Heart left ventricle (tissue), 16 donors: Measurements from ENCODE around the gene LAMB2. TPM values are rescaled to one million over a fixed set of nuclear protein-coding genes. Genes with fewer than 3 reads are reported as not detected.
A peak's percentile ranks its signal among the peaks of the same experiment; 100 is the strongest.

Experiments
- ATAC-seq, 4 donors: fragments of 200-7000 bp; cut with Tn5 transposase; one replicate each; pipeline ENCODE4 v1.9.1; 2020 to 2022; ENCODE audit warnings: moderate library complexity in 4 of 4, mild to moderate bottlenecking in 3 of 4, moderate number of reproducible peaks in 1 of 4
- DNase-seq, 5 donors: peaks; one replicate each; pipeline ENCODE4 v3.0.0-alpha.2; 2020
- H3K27ac ChIP-seq, 12 donors: fragments of 200-600 bp; sonication (generic) in 4 of 12; one replicate each; pipeline versions ENCODE4 v1.5.0 to v1.8.0; 2016 to 2022; ENCODE audit warnings: mild to moderate bottlenecking in 2 of 12
- H3K27me3 ChIP-seq, 9 donors: fragments of 200-600 bp; sonication (generic) in 2 of 9; one replicate each; pipeline versions ENCODE4 v1.5.1 to v1.8.0; 2016 to 2022; ENCODE audit warnings: mild to moderate bottlenecking in 3 of 9
- H3K36me3 ChIP-seq, 9 donors: fragments of 200-600 bp; sonication (generic) in 2 of 9; one replicate each; pipeline versions ENCODE4 v1.5.0 to v1.8.0; 2018 to 2022; ENCODE audit warnings: mild to moderate bottlenecking in 2 of 9
- H3K4me1 ChIP-seq, 12 donors: fragments of 200-600 bp; sonication (generic) in 4 of 12; one replicate each; pipeline versions ENCODE4 v1.5.0 to v1.8.0; 2016 to 2022; ENCODE audit warnings: mild to moderate bottlenecking in 3 of 12
- H3K4me3 ChIP-seq, 12 donors: fragments of 200-600 bp; sonication (generic) in 4 of 12; one replicate each; pipeline versions ENCODE4 v1.5.0 to v1.8.0; 2017 to 2022; ENCODE audit warnings: mild to moderate bottlenecking in 9 of 12, moderate library complexity in 4 of 12
- H3K9me3 ChIP-seq, 12 donors: fragments of 200-600 bp; sonication (generic) in 4 of 12; one replicate each; pipeline versions ENCODE4 v1.5.0 to v1.8.0; 2016 to 2022; ENCODE audit warnings: mild to moderate bottlenecking in 1 of 12
- POLR2A ChIP-seq, 2 donors: fragments of 450-650 bp; IDR thresholded peaks; one replicate each; pipeline ENCODE4 v1.6.1; 2017; ENCODE audit warnings: antibody characterized with exemption in 2 of 2, mild to moderate bottlenecking in 2 of 2, moderate library complexity in 2 of 2
- WGBS, 4 donors: extraction: QIAGEN DNeasy Blood & Tissue Kit in 2 of 4; methylation state at CpG; one replicate each; pipeline versions ENCODE4 v1.1.5 to v1.1.7; 2013 to 2018; 5-methylcytosine and 5-hydroxymethylcytosine counted together
- intact Hi-C, 10 donors: fragments of 100-400 bp; cut with DNase I; formaldehyde crosslinking; loops; one replicate each; pipeline versions ENCODE4 v1.11.1 to v1.14.2; 2022
- polyA plus RNA-seq, 2 donors: library from polyadenylated mRNA; stranded (reverse); fragments of 200-250 nt; gene quantifications; one replicate each; pipeline ENCODE4 v1.2.3, GENCODE V29; 2013
- total RNA-seq, 9 donors: library from RNA; depleted of rRNA in 2 of 9; stranded (reverse); fragments of >200 nt in 2 of 9; fragmentation: NEBNext Ultra II Directional in 3 of 9; extraction: Animal tissue kit (Norgen Biotek cat#: 25700) in 3 of 9; gene quantifications; one replicate each; pipeline versions ENCODE4 v1.1.0 to v1.2.4, GENCODE V29; 2016 to 2023
- TF ChIP-seq, protein P1 (sequence below), 12 donors: fragments of 200-600 bp; sonication (generic) in 4 of 12; IDR thresholded peaks; one replicate each; pipeline versions ENCODE4 v1.5.0 to v1.8.0; 2018 to 2022; ENCODE audit warnings: antibody characterized with exemption in 12 of 12, mild to moderate bottlenecking in 5 of 12
- donor health status: ischemic (EF 13 %, LVEDD 7.1; RV severe dilation, severe dysfunction).
- donor health status: healthy with polysubstance abuse.
- donor health status: DM: no; HTN: yes; CAD: no.
- donor health status: DM: no; HTN: no; CAD: no.
- donor health status: ischemic (EF 25% LVEDD 6.9; RV normal size, moderate dysfunction).
- donor health status: ischemic (EF 25% LVEDD 5.7; RV mildly dilated, moderate dysfunction).
- donor health status: healthy.
- donor health status: DM: yes; HTN: yes; CAD: no.
- donor health status: ischemic (EF 35%, LVEDD 5.7; RV mildly dilated, moderate dysfunction).
- donor health status: nonischemic (EF 11% LVEDD 7.7; RV severe dilation, severe dysfunction).
- donor health status: DM: yes; HTN: yes; CAD: no.
- donor health status: PGD.
- donor health status: ischemic (EF 29% LVEDD 5.4; RV normal size, mild dysfunction).
- donor health status: nonischemic (EF 23%, LVEDD 6.1; RV moderate dilation, normal function).

LAMB2 gene
- total and polyA plus RNA-seq, 11 donors: 290 to 1,265 (median 769) TPM

DNA sequence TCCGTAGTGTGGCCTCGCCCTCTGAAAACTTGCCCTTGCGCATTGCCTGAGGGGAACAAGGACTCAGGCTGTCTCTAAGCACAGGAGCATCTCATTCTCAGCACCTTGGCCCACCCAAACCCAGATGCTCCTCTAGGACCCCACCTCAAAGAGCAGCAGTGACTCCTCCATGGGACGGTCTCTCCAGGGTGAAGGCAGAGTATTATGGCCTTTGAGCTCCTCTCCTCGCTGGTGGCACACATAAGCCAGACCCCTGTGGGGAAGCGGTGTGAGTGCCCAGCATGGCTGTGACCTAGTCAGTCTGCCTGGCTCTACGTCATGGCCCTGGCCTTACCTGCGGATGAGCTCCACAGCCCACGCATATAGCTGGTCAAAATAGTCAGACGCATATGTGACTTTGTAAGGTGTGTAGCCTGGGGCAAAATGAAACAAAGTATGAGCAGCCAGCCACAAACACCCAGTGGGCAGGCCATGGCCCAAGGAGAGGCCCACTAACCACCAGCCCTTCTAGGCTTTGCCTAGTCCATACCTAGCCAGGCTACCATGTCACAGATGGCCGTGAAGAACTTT lies 32.7 kb downstream of the LAMB2 start:
- 91 to 94% (median 92%) methylated on average over 10 to 11 of the region's 11 CpGs for whole genome bisulfite sequencing, 4 donors
- TF ChIP-seq POLR2A (IDR thresholded peaks at IDR 0.05): no peak
- TF ChIP-seq, protein P1, sequence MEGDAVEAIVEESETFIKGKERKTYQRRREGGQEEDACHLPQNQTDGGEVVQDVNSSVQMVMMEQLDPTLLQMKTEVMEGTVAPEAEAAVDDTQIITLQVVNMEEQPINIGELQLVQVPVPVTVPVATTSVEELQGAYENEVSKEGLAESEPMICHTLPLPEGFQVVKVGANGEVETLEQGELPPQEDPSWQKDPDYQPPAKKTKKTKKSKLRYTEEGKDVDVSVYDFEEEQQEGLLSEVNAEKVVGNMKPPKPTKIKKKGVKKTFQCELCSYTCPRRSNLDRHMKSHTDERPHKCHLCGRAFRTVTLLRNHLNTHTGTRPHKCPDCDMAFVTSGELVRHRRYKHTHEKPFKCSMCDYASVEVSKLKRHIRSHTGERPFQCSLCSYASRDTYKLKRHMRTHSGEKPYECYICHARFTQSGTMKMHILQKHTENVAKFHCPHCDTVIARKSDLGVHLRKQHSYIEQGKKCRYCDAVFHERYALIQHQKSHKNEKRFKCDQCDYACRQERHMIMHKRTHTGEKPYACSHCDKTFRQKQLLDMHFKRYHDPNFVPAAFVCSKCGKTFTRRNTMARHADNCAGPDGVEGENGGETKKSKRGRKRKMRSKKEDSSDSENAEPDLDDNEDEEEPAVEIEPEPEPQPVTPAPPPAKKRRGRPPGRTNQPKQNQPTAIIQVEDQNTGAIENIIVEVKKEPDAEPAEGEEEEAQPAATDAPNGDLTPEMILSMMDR (IDR thresholded peaks at IDR 0.05): no peak
- Histone ChIP-seq H3K36me3 (peaks cover 0 to 80% (median 68%) of the 10 kb centered on the region in 9 donors), H3K4me3 (no peak overlapping the region), H3K27ac (no peak overlapping the region), H3K4me1 (peaks cover 8 to 31% (median 16%) of the 10 kb centered on the region in 12 donors), H3K9me3 (no peaks in the 10 kb centered on the region), H3K27me3 (no peaks in the 10 kb centered on the region)
- ATAC-seq (no peak), DNase-seq (no peak)
- intact Hi-C loops: no loop called here

DNA sequence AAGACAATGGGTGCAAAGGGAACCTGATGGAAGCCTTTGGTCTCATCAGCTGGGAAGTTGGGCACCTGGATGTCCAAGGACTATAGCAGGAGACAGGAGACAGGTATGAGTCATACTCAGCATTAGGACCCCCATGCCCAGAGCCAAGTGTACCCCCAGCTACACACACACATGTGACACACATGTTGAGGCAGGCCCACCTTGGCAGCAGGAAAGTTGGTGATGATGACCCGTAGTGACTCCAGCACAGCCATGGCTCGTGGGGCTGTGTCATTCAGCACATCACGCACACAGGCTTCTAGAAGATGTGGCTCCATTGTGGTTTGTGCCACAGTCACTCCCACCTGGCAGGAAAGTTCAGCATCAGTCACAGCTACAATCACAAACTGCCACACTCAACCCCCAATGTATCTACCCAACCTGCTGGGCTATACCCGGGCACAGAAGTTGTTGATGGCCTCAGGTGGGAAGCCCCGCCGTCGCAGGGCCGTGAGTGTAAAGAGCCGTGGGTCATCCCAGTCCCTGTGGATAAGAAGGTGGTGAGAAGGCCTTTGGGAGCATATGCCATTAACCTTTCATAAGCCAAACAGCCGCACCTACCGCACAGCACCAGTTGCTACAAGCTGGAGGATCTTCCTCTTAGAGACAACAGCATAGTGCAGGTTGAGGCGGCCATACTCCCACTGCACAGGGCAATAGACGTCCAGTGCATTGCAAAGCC lies 33.8 kb downstream of the LAMB2 start:
- peaks cover 7 to 36% (median 21%) of the 10 kb centered on the region in 12 donors for H3K4me1 ChIP-seq
- intact Hi-C loops: loop anchor here in 2 of 10 donors (10.0 kb wide), 2 partner anchors 74 to 114 kb away; partner anchors contain the start of genes IMPDH2 (in 1 of the 2) and NDUFAF3 (in 1 of the 2)
- peaks cover 0 to 80% (median 68%) of the 10 kb centered on the region in 9 donors for H3K36me3 ChIP-seq
- TF ChIP-seq, protein P1 (IDR thresholded peaks at IDR 0.05): no peak
- TF ChIP-seq POLR2A (IDR thresholded peaks at IDR 0.05): no peak
- ATAC-seq: no peak
- no peaks in the 10 kb centered on the region for H3K9me3 ChIP-seq
- peak overlapping the region in 3 of 12 donors; percentile 14 to 41 (median 26) for H3K27ac ChIP-seq
- no peak overlapping the region for H3K4me3 ChIP-seq
- WGBS, 4 donors: 86 to 90% (median 87%) methylated on average over 12 to 13 of the region's 13 CpGs
- DNase-seq: no peak
- H3K27me3 ChIP-seq: no peaks in the 10 kb centered on the region

DNA sequence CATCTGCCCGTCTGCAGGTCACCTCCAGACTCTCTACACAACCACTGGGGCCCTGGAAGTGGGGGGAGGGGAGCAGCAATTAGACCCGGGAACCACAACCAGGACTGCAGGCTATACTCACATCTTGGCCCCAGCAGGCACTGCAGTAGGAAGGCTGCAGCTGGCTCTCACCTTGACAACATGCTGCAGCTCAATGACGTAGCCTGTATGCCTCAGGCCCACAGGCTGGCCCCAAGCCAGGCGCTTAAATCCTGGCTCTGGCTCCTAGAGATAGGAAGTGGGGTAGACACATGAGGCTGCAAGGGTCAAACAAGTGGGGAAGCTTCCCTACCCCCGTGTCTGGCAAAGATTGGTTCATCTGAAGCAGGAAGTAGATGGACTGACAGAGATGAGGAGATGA lies 34.4 kb downstream of the LAMB2 start:
- TF ChIP-seq, protein P1 (IDR thresholded peaks at IDR 0.05): no peak
- no peak for TF ChIP-seq POLR2A (IDR thresholded peaks at IDR 0.05)
- no peaks in the 10 kb centered on the region for H3K27me3 ChIP-seq
- peak in 3 of 5 donors; percentile 61 to 73 (median 72) for DNase-seq
- intact Hi-C loops: loop anchor here in 2 of 10 donors (10.0 kb wide), 2 partner anchors 74 to 114 kb away; partner anchors contain the start of genes IMPDH2 (in 1 of the 2) and NDUFAF3 (in 1 of the 2)
- H3K4me3 ChIP-seq: no peak overlapping the region
- no peaks in the 10 kb centered on the region for H3K9me3 ChIP-seq
- WGBS, 4 donors: 30 to 38% (median 35%) methylated on average over 4 to 5 of the region's 5 CpGs
- peak overlapping the region in 3 of 12 donors; percentile 14 to 41 (median 26) for H3K27ac ChIP-seq
- peaks cover 1 to 30% (median 15%) of the 10 kb centered on the region in 12 donors for H3K4me1 ChIP-seq
- H3K36me3 ChIP-seq: peaks cover 0 to 80% (median 68%) of the 10 kb centered on the region in 9 donors
- ATAC-seq: peak in 1 of 4 donors; percentile 1
